Activated T-cell treated with anti-CD3 and anti-CD28 coated beads, Interleukin-2, amount 50 U/mL, for 24 hours (primary cell): Measurements from ENCODE around the gene TES.

Experiments used
- DNase-seq: peaks from one replicate; pipeline ENCODE4 v3.0.0-alpha.2; 2020
- H3K27ac Mint-ChIP-seq: 2 replicates; pipeline ENCODE4 v1.8.0; 2020; ENCODE audit warnings: mild to moderate bottlenecking, mixed read lengths
- H3K27me3 Mint-ChIP-seq: 2 replicates; pipeline ENCODE4 v1.8.0; 2020; ENCODE audit warnings: mixed read lengths
- H3K36me3 Mint-ChIP-seq: 2 replicates; pipeline ENCODE4 v1.8.0; 2020; ENCODE audit warnings: low read depth, mixed read lengths
- H3K4me1 Mint-ChIP-seq: 2 replicates; pipeline ENCODE4 v1.8.0; 2020; ENCODE audit warnings: low read depth, mixed read lengths
- H3K4me3 Mint-ChIP-seq: 2 replicates; pipeline ENCODE4 v1.8.0; 2020; ENCODE audit warnings: mild to moderate bottlenecking, moderate library complexity, mixed read lengths
- H3K9me3 Mint-ChIP-seq: 2 replicates; pipeline ENCODE4 v1.8.0; 2020; ENCODE audit warnings: mixed read lengths

The TES gene

DNA sequence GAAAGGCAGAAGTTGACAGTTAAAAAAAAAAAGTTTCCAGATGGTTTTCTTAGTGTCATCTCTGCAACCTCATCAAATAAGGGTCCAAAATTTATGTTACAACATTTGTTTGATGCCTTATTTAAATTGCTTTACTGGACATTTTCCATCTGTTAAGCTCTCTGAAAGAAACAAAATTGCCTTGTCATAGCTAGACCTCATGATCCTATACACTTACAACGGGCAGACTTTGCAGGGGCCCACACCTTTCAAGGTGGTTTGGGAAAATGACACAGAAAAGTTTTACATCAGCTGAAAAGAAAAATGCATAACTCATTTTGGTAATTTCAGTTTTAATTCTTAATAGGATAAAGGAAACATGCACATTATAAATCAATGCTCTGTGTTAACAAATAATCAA is 1.4 kb upstream of the TES start:
- Mint-ChIP-seq H3K36me3 (peaks cover 23% of the 10 kb centered on the region), H3K27me3 (no peaks in the 10 kb centered on the region), H3K4me1 (peaks cover 32% of the 10 kb centered on the region), H3K4me3 (no peak overlapping the region), H3K27ac (no peak overlapping the region), H3K9me3 (no peaks in the 10 kb centered on the region)
- no peak for DNase-seq

DNA sequence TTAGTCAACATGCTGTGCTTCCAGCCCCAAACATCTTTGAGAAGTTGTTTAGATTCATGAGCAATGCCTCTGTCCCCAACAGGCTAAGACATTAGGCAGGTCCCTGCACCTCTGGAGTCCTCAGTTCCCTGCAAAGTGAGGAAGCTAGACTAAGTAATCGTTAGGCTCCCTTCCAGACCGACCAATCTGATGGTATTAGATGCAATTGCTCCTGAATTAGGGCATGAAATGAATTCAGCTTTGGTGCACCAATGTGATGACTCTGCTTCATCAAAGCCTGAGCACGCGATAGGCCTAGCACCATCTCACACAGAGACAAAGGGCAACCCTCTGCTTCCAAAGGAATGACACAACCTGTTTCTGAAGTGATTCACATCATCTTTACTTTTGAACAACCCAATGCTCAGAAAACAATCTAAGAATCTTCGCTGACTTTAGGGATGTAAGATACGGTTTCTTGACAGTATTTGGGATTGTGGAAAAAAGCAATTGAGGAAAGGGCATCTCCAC is 723 bp upstream of the TES start:
- Mint-ChIP-seq H3K27me3 (no peaks in the 10 kb centered on the region), H3K27ac (peak overlapping the region; percentile 61), H3K36me3 (peaks cover 24% of the 10 kb centered on the region), H3K4me3 (peak overlapping the region; percentile 63), H3K4me1 (peaks cover 39% of the 10 kb centered on the region), H3K9me3 (no peaks in the 10 kb centered on the region)
- no peak for DNase-seq

DNA sequence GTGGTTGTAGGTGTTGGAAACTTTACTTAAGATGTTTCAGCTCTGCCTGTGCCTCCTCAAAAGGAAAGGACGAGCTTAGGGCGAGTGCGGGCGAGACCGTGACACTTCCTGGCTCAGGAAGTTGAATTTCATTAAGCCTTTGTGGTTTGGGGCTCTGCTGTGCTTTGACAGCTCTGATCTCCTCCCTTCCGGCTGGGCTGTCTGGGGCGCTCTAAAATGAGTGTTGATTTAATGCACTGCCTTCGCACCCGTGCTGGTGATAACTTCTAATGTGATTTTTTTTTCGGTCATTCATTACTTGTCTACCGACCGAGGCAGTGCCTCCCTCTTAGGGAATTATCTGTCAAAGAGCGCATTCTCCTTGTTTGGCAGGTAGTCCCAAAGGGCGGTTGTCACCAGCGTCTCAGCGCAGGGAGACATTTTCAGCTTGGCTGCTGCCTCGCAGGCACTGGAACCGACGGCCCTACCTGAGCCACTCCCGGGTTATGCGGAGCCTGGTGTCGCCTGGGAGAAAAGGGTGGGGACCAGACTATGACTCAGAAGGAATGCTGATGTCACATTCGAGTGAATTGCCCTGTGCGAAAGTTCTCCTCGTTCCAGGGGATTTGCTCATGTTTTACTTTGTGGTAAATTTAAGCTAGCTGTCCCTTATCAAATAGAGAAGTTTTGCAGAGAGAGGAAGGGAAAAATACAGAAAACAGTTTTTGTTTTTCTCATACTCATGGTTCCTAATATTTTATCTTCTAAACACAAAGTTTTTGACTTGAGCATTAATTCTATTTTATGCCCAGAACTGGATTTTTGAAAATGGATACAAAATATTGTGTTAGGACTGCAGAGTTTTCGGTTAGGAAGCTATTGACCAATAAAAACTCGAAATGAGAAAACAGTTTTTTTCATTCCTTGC is 920 bp downstream of the TES start:
- Mint-ChIP-seq H3K27me3 (no peaks in the 10 kb centered on the region), H3K9me3 (peaks cover 2% of the 10 kb centered on the region), H3K27ac (peak overlapping the region; percentile 96), H3K4me3 (peak overlapping the region; percentile 89), H3K4me1 (peaks cover 55% of the 10 kb centered on the region), H3K36me3 (peaks cover 29% of the 10 kb centered on the region)
- DNase-seq: peak; percentile 78

DNA sequence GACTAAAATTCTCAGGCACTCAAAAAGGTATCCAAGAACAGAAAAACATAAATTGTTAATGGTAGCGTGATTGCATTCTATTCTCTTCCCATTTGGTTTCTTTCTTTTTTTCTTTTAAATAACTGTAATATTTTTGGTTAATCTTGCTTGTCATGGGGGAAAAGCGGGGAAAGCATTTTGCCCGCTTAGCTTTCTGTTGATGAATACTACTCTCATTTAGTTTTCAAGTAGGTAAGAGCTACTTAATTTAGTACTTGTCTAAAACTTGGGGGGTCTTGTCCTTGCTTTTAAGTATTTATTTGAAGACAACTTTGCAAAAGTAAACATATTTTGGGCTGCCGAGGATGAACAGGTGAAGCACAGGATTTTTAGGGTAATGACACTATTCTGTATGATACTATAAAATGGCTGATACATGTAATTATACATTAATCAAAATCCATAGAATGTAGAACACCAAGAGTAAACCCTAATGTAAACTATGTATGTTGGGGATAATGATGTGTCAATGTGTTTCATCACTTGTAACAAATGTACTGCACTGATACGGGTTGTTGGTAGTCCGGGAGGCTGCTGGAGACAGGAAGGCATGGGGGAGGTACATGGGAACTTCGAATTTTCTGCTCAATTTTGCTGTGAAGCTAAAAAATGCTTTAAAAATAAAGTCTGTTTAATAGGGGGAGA is 1.7 kb downstream of the TES start:
- H3K4me3 Mint-ChIP-seq: peak overlapping the region; percentile 89
- no peaks in the 10 kb centered on the region for H3K27me3 Mint-ChIP-seq
- peak overlapping the region; percentile 96 for H3K27ac Mint-ChIP-seq
- H3K4me1 Mint-ChIP-seq: peaks cover 60% of the 10 kb centered on the region
- DNase-seq: no peak
- peaks cover 29% of the 10 kb centered on the region for H3K36me3 Mint-ChIP-seq
- peaks cover 2% of the 10 kb centered on the region for H3K9me3 Mint-ChIP-seq

GRCh38 chr7:116212869-116213268 is 2.5 kb downstream of the TES start:
- H3K4me1 Mint-ChIP-seq: peaks cover 66% of the 10 kb centered on the region
- peak overlapping the region; percentile 89 for H3K4me3 Mint-ChIP-seq
- no peak for DNase-seq
- peaks cover 29% of the 10 kb centered on the region for H3K36me3 Mint-ChIP-seq
- H3K9me3 Mint-ChIP-seq: peaks cover 2% of the 10 kb centered on the region
- H3K27me3 Mint-ChIP-seq: no peaks in the 10 kb centered on the region
- peak overlapping the region; percentile 96 for H3K27ac Mint-ChIP-seq

- Mint-ChIP-seq H3K9me3 (peaks cover 2% of the 10 kb centered on the region), H3K27me3 (no peaks in the 10 kb centered on the region), H3K4me3 (peak overlapping the region; percentile 89), H3K4me1 (peaks cover 73% of the 10 kb centered on the region), H3K36me3 (peaks cover 29% of the 10 kb centered on the region), H3K27ac (peak overlapping the region; percentile 96)
- DNase-seq: no peak
Measured at GRCh38 chr7:116213361-116214130, 3.2 kb downstream of the TES start.

- Mint-ChIP-seq H3K27me3 (no peaks in the 10 kb centered on the region), H3K27ac (peak overlapping the region; percentile 66), H3K9me3 (peaks cover 2% of the 10 kb centered on the region), H3K4me3 (peak overlapping the region; percentile 10), H3K36me3 (peaks cover 29% of the 10 kb centered on the region), H3K4me1 (peaks cover 77% of the 10 kb centered on the region)
- no peak for DNase-seq
Measured at GRCh38 chr7:116214921-116215320, 4.6 kb downstream of the TES start.

DNA sequence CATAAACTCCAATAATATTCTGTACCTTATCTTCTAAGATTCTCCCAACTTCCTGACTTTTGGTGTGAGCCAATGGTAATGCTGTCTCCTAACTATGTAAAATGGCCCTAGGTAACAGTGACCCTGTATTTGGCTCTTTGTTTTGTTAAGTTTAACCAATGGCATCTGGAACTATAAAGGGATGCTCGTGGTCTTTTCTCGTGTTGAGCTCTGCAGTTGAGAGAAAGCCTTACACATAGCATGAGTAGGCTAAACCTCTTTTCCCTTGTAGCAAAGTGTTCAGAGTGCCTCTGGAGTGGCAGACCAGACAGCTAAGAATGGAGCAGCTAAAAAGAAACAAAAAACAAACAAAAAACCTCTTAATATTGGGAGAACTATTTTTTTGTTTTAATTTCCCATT is 5.2 kb downstream of the TES start:
- peaks cover 2% of the 10 kb centered on the region for H3K9me3 Mint-ChIP-seq
- no peaks in the 10 kb centered on the region for H3K27me3 Mint-ChIP-seq
- H3K36me3 Mint-ChIP-seq: peaks cover 27% of the 10 kb centered on the region
- H3K27ac Mint-ChIP-seq: peak overlapping the region; percentile 66
- no peak for DNase-seq
- peak overlapping the region; percentile 18 for H3K4me3 Mint-ChIP-seq
- peaks cover 81% of the 10 kb centered on the region for H3K4me1 Mint-ChIP-seq

DNA sequence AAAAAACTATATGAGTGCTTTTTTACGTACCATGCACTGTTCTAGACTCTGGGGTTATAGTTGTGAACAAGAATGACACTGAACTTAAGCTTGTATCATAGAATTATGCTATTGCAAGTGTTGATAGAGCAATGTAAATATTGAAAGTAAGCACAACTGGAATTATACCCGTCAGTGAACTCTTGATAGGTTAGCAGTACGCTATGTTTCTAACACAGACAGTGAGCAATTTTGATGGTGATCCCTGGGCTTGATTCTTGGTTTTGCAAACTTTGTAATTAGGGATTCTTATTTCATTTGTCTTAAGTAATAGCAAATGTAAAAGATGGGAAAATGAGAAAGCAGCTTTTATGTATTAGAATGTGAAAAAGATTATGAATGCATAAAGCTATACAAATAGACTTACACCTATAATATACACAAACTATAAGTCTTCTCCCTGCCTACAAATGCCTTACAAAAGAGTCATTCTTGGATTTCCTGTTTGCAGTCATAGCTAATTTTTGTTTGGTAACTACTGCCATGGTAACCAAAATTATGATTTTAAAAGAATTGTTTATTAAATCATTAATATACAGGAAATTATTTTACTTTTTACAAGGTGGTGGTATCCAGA is 6.7 kb downstream of the TES start:
- Mint-ChIP-seq H3K4me3 (no peak overlapping the region), H3K36me3 (peaks cover 15% of the 10 kb centered on the region), H3K27me3 (no peaks in the 10 kb centered on the region), H3K4me1 (peaks cover 91% of the 10 kb centered on the region), H3K27ac (peak overlapping the region; percentile 22), H3K9me3 (peaks cover 2% of the 10 kb centered on the region)
- no peak for DNase-seq

- no peak overlapping the region for H3K4me3 Mint-ChIP-seq
- H3K27ac Mint-ChIP-seq: peak overlapping the region; percentile 34
- no peaks in the 10 kb centered on the region for H3K27me3 Mint-ChIP-seq
- peaks cover 2% of the 10 kb centered on the region for H3K9me3 Mint-ChIP-seq
- peaks cover 8% of the 10 kb centered on the region for H3K36me3 Mint-ChIP-seq
- H3K4me1 Mint-ChIP-seq: peaks cover 90% of the 10 kb centered on the region
- no peak for DNase-seq
Measured at GRCh38 chr7:116218051-116218645, 7.8 kb downstream of the TES start.

DNA sequence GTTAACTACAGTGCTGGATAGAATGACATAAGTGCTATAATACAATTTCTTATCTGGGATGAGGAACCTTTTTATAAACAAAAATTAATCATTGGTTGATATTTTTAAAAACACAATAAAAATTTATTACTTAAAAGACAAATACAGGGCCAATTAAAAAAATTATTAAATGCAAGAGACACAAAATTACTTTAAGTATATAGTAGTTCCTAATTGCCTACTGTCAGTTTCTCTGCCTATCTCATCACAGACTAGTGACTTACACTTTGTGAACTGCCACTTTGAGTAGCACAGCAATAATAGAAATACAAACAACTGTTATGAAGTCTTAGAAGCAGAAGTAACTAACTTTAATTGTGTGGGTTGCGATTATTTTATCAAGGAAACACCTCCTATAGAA is 8.4 kb downstream of the TES start:
- H3K9me3 Mint-ChIP-seq: peaks cover 2% of the 10 kb centered on the region
- peak overlapping the region; percentile 34 for H3K27ac Mint-ChIP-seq
- H3K36me3 Mint-ChIP-seq: peaks cover 6% of the 10 kb centered on the region
- no peaks in the 10 kb centered on the region for H3K27me3 Mint-ChIP-seq
- DNase-seq: no peak
- H3K4me3 Mint-ChIP-seq: no peak overlapping the region
- H3K4me1 Mint-ChIP-seq: peaks cover 89% of the 10 kb centered on the region

GRCh38 chr7:116219288-116219687 is 8.9 kb downstream of the TES start:
- Mint-ChIP-seq H3K36me3 (peaks cover 6% of the 10 kb centered on the region), H3K9me3 (peaks cover 2% of the 10 kb centered on the region), H3K4me1 (peaks cover 89% of the 10 kb centered on the region), H3K27me3 (no peaks in the 10 kb centered on the region), H3K27ac (peak overlapping the region; percentile 59), H3K4me3 (no peak overlapping the region)
- no peak for DNase-seq

- peaks cover 3% of the 10 kb centered on the region for H3K36me3 Mint-ChIP-seq
- DNase-seq: no peak
- no peak overlapping the region for H3K4me3 Mint-ChIP-seq
- peaks cover 2% of the 10 kb centered on the region for H3K9me3 Mint-ChIP-seq
- H3K27me3 Mint-ChIP-seq: no peaks in the 10 kb centered on the region
- H3K4me1 Mint-ChIP-seq: peaks cover 89% of the 10 kb centered on the region
- peak overlapping the region; percentile 59 for H3K27ac Mint-ChIP-seq
Measured at GRCh38 chr7:116219834-116220233, 9.5 kb downstream of the TES start.

- Mint-ChIP-seq H3K27me3 (no peaks in the 10 kb centered on the region), H3K4me3 (no peak overlapping the region), H3K27ac (no peak overlapping the region), H3K9me3 (no peaks in the 10 kb centered on the region), H3K4me1 (peaks cover 90% of the 10 kb centered on the region), H3K36me3 (peaks cover 4% of the 10 kb centered on the region)
- no peak for DNase-seq
Measured at GRCh38 chr7:116222501-116222900, 12.2 kb downstream of the TES start.
